GM12878 (cell line): Measurements from ENCODE around the gene ELOA. TPM values are rescaled to one million over a fixed set of nuclear protein-coding genes. Genes with fewer than 3 reads are reported as not detected.

Source experiments
- ATAC-seq: fragments of 200-7000 bp; cut with Tn5 transposase; 3 replicates; pipeline ENCODE4 v1.9.1; 2020; ENCODE audit warnings: mild to moderate bottlenecking, moderate library complexity
- BruUV-seq: library from RNA; stranded (reverse); fragments of 400-500 nt; replicated peaks from 2 replicates; lab custom pipeline; 2021; lab: Mats Ljungman, UMichigan
- CTCF ChIA-PET: fragments of 300-600 bp; sonication (Branson Sonifier 250); formaldehyde crosslinking; extraction: SDS; loops from one replicate; lab custom pipeline; 2021; ENCODE audit warnings: inconsistent platforms; lab: Yijun Ruan, JAX
- POLR2A ChIA-PET: fragments of 350-600 bp; formaldehyde crosslinking; extraction: SDS; loops from one replicate; lab custom pipeline; 2021; ENCODE audit warnings: inconsistent platforms; lab: Charles Lee
- RAD21 ChIA-PET: fragments of 300-600 bp; sonication (Branson Sonifier 250); formaldehyde crosslinking; loops from one replicate; lab custom pipeline; 2023; ENCODE audit warnings: antibody characterized with exemption; ENCODE audit not compliant: unreplicated experiment; lab: Charles Lee
- SMC1A ChIA-PET: fragments of 300-600 bp; sonication (Branson Sonifier 250); formaldehyde crosslinking; loops from one replicate; lab custom pipeline; 2023; ENCODE audit not compliant: unreplicated experiment, uncharacterized antibody; lab: Charles Lee
- DNase-seq: peaks from one replicate; pipeline ENCODE4 v3.0.0-alpha.2; 2011; ENCODE audit warnings: low read depth, low spot score
- FAIRE-seq: peaks from 3 replicates; lab custom pipeline; 2011; peaks lifted over from hg19 to GRCh38; lab: Jason Lieb, UNC
- H2AFZ ChIP-seq: 2 replicates; pipeline ENCODE4 v1.6.0; 2011; ENCODE audit warnings: low read depth, low read length, control low read depth; ENCODE audit not compliant: control insufficient read depth
- H3K27ac ChIP-seq: 2 replicates; pipeline ENCODE4 v1.5.1; 2011; ENCODE audit warnings: control low read depth; ENCODE audit not compliant: control insufficient read depth, insufficient read depth
- H3K27me3 ChIP-seq, 2 experiments: replicated peaks in 1 of 2; 2 replicates each; pipeline versions ENCODE4 v1.6.0 to v1.6.1; 2011; ENCODE audit warnings: low read length in 1 of 2; ENCODE audit not compliant: control insufficient read depth in 2 of 2, insufficient read depth in 2 of 2
- H3K36me3 ChIP-seq, 2 experiments: 2 replicates each; pipeline ENCODE4 v1.5.1; 2011; ENCODE audit warnings: low read length in 1 of 2; ENCODE audit not compliant: control insufficient read depth in 2 of 2, insufficient read depth in 2 of 2
- H3K4me1 ChIP-seq: 2 replicates; pipeline ENCODE4 v1.6.1; 2011; ENCODE audit warnings: mild to moderate bottlenecking, low read length, moderate library complexity, mixed read lengths; ENCODE audit not compliant: control insufficient read depth, insufficient read depth
- H3K4me2 ChIP-seq: 2 replicates; pipeline ENCODE4 v1.6.0; 2011; ENCODE audit warnings: control low read depth; ENCODE audit not compliant: control insufficient read depth, insufficient read depth
- H3K4me3 ChIP-seq: fragments of 200-600 bp; sonication (generic); 2 replicates; pipeline ENCODE4 v1.5.1; 2016
- H3K79me2 ChIP-seq: 2 replicates; pipeline ENCODE4 v1.6.0; 2011; ENCODE audit warnings: low read length; ENCODE audit not compliant: control insufficient read depth, insufficient read depth
- H3K9ac ChIP-seq: 2 replicates; pipeline ENCODE4 v1.8.0; 2011; ENCODE audit warnings: low read length, control low read depth, mixed read lengths; ENCODE audit not compliant: control insufficient read depth, insufficient read depth
- H3K9me3 ChIP-seq: replicated peaks from 3 replicates; pipeline ENCODE4 v1.5.1; 2011; ENCODE audit warnings: mild to moderate bottlenecking, low read length; ENCODE audit not compliant: control insufficient read depth, insufficient read depth
- H4K20me1 ChIP-seq: 2 replicates; pipeline ENCODE4 v1.6.0; 2011; ENCODE audit not compliant: control insufficient read depth, insufficient read depth
- BMI1 ChIP-seq: fragments of 450-650 bp; IDR thresholded peaks from 2 replicates; pipeline ENCODE4 v1.6.1; 2016; ENCODE audit warnings: mild to moderate bottlenecking, moderate library complexity, borderline replicate concordance
- BRCA1 ChIP-seq: IDR thresholded peaks from 2 replicates; pipeline ENCODE4 v1.6.1; 2011; ENCODE audit warnings: low read depth, low read length, improper control_type of control experiment
- CREB1 ChIP-seq: IDR thresholded peaks from 2 replicates; pipeline ENCODE4 v1.6.1; 2012; ENCODE audit warnings: low read depth, mild to moderate bottlenecking, inconsistent platforms
- CREM ChIP-seq: IDR thresholded peaks from 2 replicates; pipeline ENCODE4 v1.6.1; 2014; ENCODE audit warnings: antibody characterized with exemption, low read depth
- HCFC1 ChIP-seq: fragments of 150-350 bp; IDR thresholded peaks from 2 replicates; pipeline ENCODE4 v1.6.1; 2014; ENCODE audit warnings: low read length
- JUND ChIP-seq: IDR thresholded peaks from 2 replicates; pipeline ENCODE4 v1.6.1; 2012; ENCODE audit warnings: low read depth, mild to moderate bottlenecking, low read length, improper control_type of control experiment, moderate library complexity
- PAX5 ChIP-seq: IDR thresholded peaks from 2 replicates; pipeline ENCODE4 v1.6.1; 2011; ENCODE audit warnings: low read depth, low read length, borderline replicate concordance
- RCOR1 ChIP-seq: conservative IDR thresholded peaks from 2 replicates; pipeline ENCODE4 v1.6.1; 2012; ENCODE audit warnings: low read depth, low read length, improper control_type of control experiment
- SPI1 ChIP-seq: IDR thresholded peaks from 2 replicates; pipeline ENCODE4 v1.6.1; 2011; ENCODE audit warnings: low read depth, mild to moderate bottlenecking, low read length, moderate library complexity, borderline replicate concordance; ENCODE audit not compliant: insufficient read depth
- TCF3 ChIP-seq: IDR thresholded peaks from 2 replicates; pipeline ENCODE4 v1.6.1; 2012; ENCODE audit warnings: low read depth, mild to moderate bottlenecking, low read length, borderline replicate concordance; ENCODE audit not compliant: insufficient read depth
- WGBS: methylation state at CpG from one replicate; pipeline ENCODE4 v1.1.6; 2016; ENCODE audit warnings: low lambda C conversion rate; ENCODE audit not compliant: insufficient replicate concordance, insufficient coverage; ENCODE audit errors: missing lambda C conversion rate; 5-methylcytosine and 5-hydroxymethylcytosine counted together
- in situ Hi-C: fragments of 300-500 bp; cut with MboI; formaldehyde crosslinking; loops from 9 replicates; pipeline ENCODE4 v1.14.3; 2018; ENCODE audit warnings: mixed read lengths
- intact Hi-C: fragments of 100-400 bp; cut with micrococcal nuclease; formaldehyde crosslinking; loops from one replicate; pipeline ENCODE4 v1.14.2; 2022; ENCODE audit not compliant: unreplicated experiment
- polyA plus RNA-seq, 11 experiments: library from polyadenylated mRNA; depleted of rRNA in 4 of 11; unstranded in 6 of 11; stranded (reverse) in 5 of 11; fragments of >200 nt; fragmentation: Nextera tagmentation in 4 of 11; fragmentation: Illumina TruSeq in 1 of 11; extraction: Ambion mirVana in 4 of 11; extraction: Trizol in 1 of 11; gene quantifications; 1 replicate in 1 of 11; 2 replicates in 10 of 11; pipeline versions ENCODE4 v1.2.1 to v1.2.3, GENCODE V29; 2011 to 2016; ENCODE audit warnings: inconsistent platforms in 2 of 11, missing spikeins in 2 of 11, low read depth in 1 of 11
- total RNA-seq, 4 experiments: library from RNA; depleted of rRNA in 3 of 4; stranded (reverse); fragments of >200 nt in 3 of 4; fragmentation: Illumina TruSeq in 1 of 4; extraction: Trizol in 1 of 4; gene quantifications; 2 replicates each; pipeline versions ENCODE4 v1.2.1 to v1.2.3, GENCODE V29; 2013 to 2021
- TF ChIP-seq, protein P1 (sequence below): fragments of 450-650 bp; IDR thresholded peaks from 2 replicates; pipeline ENCODE4 v1.6.1; 2017; ENCODE audit warnings: antibody characterized with exemption, mild to moderate bottlenecking, moderate library complexity
- TF ChIP-seq, protein P2 (sequence below): fragments of 450-650 bp; IDR thresholded peaks from 2 replicates; pipeline ENCODE4 v1.6.1; 2016; ENCODE audit warnings: mild to moderate bottlenecking
- TF ChIP-seq, protein P3 (sequence below): fragments of 450-650 bp; conservative IDR thresholded peaks from 2 replicates; pipeline ENCODE4 v1.6.1; 2017; ENCODE audit warnings: mild to moderate bottlenecking, moderate library complexity
- TF ChIP-seq, protein P4 (sequence below): IDR thresholded peaks from 2 replicates; pipeline ENCODE4 v1.6.1; 2011; ENCODE audit warnings: borderline replicate concordance, low read depth, mild to moderate bottlenecking, moderate library complexity, mixed read lengths, low read length; ENCODE audit not compliant: insufficient read depth; ENCODE audit errors: extremely low read length

ELOA gene
- total and polyA plus RNA-seq, 10 of the 15 experiments (the other 5 are each of a cell fraction or from before 2014, with no cell fraction given) = 20.1 to 63.6 (median 39.8) TPM

DNA sequence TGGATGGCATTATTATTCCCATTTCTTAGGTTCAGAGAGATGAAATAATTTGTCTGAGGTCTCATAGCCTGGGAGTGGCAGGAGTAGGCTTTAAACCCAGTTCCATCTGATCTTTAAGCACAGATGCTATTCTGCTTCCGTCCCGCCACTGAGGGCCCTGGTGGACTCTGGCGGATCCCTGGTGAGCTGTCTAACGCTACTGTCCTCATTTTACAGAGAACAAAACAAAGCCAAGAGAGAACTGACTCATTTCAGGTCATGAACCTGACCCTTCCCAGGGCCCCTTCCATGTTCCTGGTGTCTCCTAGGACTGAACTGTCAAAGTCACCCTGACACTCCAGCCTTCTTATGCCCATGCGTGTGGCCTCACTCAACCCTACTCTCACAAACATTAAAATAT, 60.4 kb downstream of the ELOA start:
- ChIA-PET CTCF (interaction anchor here (0.9 to 7.5 kb wide), 2 partner anchors 100 to 113 kb away, joined by 3 to 63 read pairs; no protein-coding TSS in a partner anchor), SMC1A (interaction anchor here (2.6 to 2.9 kb wide), 2 partner anchors 32 to 113 kb away, joined by 8 to 16 read pairs; no protein-coding TSS in a partner anchor), RAD21 (no interaction called here), POLR2A (no interaction called here)
- 93% methylated on average over 5 of the region's 5 CpGs for WGBS
- Histone ChIP-seq H3K4me3 (no peak overlapping the region), H3K4me2 (no peak overlapping the region), H3K4me1 (peaks cover 18% of the 10 kb centered on the region), H3K36me3 (peaks cover 0 to 8% of the 10 kb centered on the region in 2 experiments; a peak in 1 of 4 replicates), H3K27ac (no peak overlapping the region), H4K20me1 (no peaks in the 10 kb centered on the region), H3K79me2 (peaks cover 10% of the 10 kb centered on the region), H2AFZ (no peak overlapping the region), H3K9me3 (no peaks in the 10 kb centered on the region), H3K27me3 (no peaks in the 10 kb centered on the region), H3K9ac (no peak overlapping the region)
- DNase-seq = no peak
- no peak for TF ChIP-seq JUND
- TF ChIP-seq, protein P1, sequence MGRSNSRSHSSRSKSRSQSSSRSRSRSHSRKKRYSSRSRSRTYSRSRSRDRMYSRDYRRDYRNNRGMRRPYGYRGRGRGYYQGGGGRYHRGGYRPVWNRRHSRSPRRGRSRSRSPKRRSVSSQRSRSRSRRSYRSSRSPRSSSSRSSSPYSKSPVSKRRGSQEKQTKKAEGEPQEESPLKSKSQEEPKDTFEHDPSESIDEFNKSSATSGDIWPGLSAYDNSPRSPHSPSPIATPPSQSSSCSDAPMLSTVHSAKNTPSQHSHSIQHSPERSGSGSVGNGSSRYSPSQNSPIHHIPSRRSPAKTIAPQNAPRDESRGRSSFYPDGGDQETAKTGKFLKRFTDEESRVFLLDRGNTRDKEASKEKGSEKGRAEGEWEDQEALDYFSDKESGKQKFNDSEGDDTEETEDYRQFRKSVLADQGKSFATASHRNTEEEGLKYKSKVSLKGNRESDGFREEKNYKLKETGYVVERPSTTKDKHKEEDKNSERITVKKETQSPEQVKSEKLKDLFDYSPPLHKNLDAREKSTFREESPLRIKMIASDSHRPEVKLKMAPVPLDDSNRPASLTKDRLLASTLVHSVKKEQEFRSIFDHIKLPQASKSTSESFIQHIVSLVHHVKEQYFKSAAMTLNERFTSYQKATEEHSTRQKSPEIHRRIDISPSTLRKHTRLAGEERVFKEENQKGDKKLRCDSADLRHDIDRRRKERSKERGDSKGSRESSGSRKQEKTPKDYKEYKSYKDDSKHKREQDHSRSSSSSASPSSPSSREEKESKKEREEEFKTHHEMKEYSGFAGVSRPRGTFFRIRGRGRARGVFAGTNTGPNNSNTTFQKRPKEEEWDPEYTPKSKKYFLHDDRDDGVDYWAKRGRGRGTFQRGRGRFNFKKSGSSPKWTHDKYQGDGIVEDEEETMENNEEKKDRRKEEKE = no peak
- TF ChIP-seq BRCA1 = no peak
- TF ChIP-seq, protein P2, sequence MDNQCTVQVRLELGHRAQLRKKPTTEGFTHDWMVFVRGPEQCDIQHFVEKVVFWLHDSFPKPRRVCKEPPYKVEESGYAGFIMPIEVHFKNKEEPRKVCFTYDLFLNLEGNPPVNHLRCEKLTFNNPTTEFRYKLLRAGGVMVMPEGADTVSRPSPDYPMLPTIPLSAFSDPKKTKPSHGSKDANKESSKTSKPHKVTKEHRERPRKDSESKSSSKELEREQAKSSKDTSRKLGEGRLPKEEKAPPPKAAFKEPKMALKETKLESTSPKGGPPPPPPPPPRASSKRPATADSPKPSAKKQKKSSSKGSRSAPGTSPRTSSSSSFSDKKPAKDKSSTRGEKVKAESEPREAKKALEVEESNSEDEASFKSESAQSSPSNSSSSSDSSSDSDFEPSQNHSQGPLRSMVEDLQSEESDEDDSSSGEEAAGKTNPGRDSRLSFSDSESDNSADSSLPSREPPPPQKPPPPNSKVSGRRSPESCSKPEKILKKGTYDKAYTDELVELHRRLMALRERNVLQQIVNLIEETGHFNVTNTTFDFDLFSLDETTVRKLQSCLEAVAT = no peak
- TF ChIP-seq RCOR1 = no peak
- no peak for TF ChIP-seq SPI1
- TF ChIP-seq CREM = no peak
- TF ChIP-seq, protein P3, sequence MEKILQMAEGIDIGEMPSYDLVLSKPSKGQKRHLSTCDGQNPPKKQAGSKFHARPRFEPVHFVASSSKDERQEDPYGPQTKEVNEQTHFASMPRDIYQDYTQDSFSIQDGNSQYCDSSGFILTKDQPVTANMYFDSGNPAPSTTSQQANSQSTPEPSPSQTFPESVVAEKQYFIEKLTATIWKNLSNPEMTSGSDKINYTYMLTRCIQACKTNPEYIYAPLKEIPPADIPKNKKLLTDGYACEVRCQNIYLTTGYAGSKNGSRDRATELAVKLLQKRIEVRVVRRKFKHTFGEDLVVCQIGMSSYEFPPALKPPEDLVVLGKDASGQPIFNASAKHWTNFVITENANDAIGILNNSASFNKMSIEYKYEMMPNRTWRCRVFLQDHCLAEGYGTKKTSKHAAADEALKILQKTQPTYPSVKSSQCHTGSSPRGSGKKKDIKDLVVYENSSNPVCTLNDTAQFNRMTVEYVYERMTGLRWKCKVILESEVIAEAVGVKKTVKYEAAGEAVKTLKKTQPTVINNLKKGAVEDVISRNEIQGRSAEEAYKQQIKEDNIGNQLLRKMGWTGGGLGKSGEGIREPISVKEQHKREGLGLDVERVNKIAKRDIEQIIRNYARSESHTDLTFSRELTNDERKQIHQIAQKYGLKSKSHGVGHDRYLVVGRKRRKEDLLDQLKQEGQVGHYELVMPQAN = no peak
- TF ChIP-seq, protein P4, sequence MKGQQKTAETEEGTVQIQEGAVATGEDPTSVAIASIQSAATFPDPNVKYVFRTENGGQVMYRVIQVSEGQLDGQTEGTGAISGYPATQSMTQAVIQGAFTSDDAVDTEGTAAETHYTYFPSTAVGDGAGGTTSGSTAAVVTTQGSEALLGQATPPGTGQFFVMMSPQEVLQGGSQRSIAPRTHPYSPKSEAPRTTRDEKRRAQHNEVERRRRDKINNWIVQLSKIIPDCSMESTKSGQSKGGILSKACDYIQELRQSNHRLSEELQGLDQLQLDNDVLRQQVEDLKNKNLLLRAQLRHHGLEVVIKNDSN = no peak
- TF ChIP-seq PAX5 = no peak
- TF ChIP-seq HCFC1 = no peak
- no peak for TF ChIP-seq BMI1
- no peak for TF ChIP-seq TCF3
- no peak for TF ChIP-seq CREB1
- ATAC-seq = no peak
- intact Hi-C loops (no loop called here), in situ Hi-C loops (loop anchor here (10.0 kb wide), 1 partner anchor 61 kb away; the partner anchor contains the start of gene FUCA1)
- FAIRE-seq = no peak
- BruUV-seq = no TSS peak
